ENCODE measurements around the gene ARHGAP26. TPM values are rescaled to one million over a fixed set of nuclear protein-coding genes. Genes with fewer than 3 reads are reported as not detected.

Gene ARHGAP26
- total RNA-seq, 1 experiment from 2014 or later: 5.9 TPM

DNA sequence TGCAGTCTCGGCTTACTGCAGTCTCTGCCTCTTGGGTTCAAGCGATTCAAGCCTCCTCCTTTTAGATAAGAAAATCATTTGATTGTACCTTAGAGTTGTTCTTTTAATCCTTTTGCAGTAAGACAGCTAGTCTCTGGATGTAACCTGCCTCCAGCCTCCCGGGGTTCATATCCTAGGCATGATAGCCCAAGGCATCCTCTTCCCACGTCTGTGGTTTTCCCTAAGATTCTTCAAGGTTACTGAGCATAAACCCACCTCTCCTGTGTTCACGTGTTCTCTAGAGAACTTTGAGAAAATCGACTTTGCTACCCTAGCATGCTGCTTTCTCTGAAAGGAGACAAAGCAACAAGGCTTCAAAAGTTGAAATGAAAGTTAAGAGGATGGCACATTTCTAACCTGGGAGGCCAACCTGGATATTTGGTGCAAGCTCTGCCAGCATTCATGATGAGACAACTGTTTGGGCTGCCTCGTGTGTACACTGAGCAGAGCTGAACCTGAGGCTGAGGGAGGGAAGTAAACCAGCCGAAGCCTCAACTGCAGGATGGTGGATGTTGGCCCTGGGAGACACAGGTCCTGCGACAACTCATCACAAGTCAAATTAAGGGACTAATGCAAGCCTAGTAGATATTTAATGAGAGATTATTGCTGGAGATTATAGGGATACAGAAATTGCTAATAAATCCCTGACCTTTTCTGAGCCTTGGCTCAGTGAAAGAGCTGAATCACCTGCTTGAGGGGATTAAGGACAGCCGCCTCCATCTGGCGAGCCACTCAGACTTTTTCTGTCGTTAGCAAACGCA is 261.8 kb downstream of the ARHGAP26 start:
- no peaks in the 10 kb centered on the region for H3K27me3 ChIP-seq (ENCODE audit: control insufficient read depth, insufficient read depth, low read length)
- DNase-seq: no peak
- H3K4me3 ChIP-seq (ENCODE audit: insufficient read depth, low read depth, low read length): no peak overlapping the region
- H3K36me3 ChIP-seq (replicated peaks; ENCODE audit: control insufficient read depth, insufficient read depth, low read length): no peaks in the 10 kb centered on the region

DNA sequence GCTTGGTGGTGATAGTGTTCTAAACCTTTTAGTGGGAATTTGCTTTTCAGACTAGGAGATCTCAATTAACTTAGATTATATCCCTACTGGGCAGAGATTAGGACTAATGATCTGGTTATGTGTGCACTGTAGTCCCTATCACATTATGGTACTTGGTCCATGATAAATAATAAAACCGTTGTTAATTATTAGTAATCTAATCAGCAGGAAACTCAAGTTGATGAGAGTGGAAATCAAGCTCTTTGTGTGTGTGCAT is 262.3 kb downstream of the ARHGAP26 start:
- H3K4me3 ChIP-seq (ENCODE audit: insufficient read depth, low read depth, low read length): no peak overlapping the region
- no peak for DNase-seq
- H3K36me3 ChIP-seq (replicated peaks; ENCODE audit: control insufficient read depth, insufficient read depth, low read length): no peaks in the 10 kb centered on the region
- H3K27me3 ChIP-seq (ENCODE audit: control insufficient read depth, insufficient read depth, low read length): no peaks in the 10 kb centered on the region

DNA sequence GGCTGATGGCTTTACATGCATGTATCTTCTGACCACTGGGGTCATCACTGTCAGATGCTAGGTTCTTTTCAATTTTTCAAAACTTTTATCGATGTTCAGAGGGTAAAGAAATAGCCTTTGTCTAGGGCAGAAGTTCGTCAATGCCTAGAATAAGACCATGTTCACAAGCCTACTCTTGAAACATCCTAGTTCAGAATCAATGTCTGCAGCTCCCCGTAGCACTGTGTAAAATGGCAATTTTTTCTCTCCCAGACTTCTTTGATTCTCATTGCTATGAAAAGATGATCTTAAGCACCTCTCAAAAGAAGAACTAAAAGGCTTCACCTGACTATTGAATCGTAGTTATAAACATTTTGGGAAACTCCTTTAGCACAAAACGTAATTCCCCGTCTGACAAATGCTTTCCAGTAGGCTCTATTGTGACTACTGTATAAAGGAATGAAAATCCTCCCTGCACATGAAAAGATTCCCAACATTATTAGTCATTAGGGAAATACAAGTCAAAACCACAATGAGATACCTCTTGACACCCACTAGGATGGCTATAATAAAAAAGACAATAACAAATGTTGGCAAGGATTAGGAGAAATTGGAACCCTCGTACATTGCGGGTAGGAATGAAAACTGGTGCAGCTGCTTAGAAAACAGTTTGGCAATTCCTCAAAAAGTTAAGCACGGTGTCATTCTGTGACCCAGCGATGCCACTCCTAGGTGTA is 263.5 kb downstream of the ARHGAP26 start:
- Histone ChIP-seq H3K36me3 (replicated peaks; ENCODE audit: control insufficient read depth, insufficient read depth, low read length) (no peaks in the 10 kb centered on the region), H3K4me3 (ENCODE audit: insufficient read depth, low read depth, low read length) (no peak overlapping the region), H3K27me3 (ENCODE audit: control insufficient read depth, insufficient read depth, low read length) (no peaks in the 10 kb centered on the region)
- DNase-seq: no peak

DNA sequence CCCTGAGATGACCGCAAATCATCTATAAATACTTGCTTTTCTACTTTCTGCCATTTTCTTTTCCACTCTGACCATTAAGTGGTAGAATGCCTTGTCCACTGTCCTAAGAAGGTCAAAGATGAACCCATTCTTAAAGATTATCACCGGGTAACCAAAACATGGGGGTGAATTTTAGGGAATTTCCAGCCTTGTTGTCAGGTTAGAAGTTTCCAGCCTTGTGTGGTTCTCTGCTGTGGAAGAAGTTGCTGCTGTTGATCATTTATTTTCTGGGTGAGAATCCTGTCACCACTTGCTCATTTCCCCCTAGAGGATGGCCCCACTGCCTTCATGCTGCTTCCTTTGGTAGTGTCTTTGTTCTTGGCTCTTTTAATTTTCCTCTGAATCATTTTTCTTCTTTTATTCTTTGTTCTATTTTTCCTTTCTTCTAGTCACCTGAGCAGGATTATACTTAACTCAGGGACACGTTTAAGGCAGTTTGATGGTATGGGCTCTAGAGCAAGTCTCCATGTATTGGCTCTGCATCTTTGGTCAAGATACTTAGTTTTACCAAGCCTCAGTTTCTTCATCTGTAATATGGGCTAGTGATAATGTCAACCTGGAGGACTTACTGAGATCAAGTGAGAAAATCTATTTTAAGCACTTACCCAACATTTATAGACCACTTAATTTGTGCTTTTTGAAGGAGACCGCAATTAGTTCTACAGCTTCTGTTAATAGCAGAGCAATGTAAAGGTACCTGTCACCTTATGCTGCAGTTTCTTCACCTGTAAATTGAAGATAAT is 266.2 kb downstream of the ARHGAP26 start:
- no peak for DNase-seq
- no peaks in the 10 kb centered on the region for H3K27me3 ChIP-seq (ENCODE audit: control insufficient read depth, insufficient read depth, low read length)
- no peak overlapping the region for H3K4me3 ChIP-seq (ENCODE audit: insufficient read depth, low read depth, low read length)
- H3K36me3 ChIP-seq (replicated peaks; ENCODE audit: control insufficient read depth, insufficient read depth, low read length): no peaks in the 10 kb centered on the region

DNA sequence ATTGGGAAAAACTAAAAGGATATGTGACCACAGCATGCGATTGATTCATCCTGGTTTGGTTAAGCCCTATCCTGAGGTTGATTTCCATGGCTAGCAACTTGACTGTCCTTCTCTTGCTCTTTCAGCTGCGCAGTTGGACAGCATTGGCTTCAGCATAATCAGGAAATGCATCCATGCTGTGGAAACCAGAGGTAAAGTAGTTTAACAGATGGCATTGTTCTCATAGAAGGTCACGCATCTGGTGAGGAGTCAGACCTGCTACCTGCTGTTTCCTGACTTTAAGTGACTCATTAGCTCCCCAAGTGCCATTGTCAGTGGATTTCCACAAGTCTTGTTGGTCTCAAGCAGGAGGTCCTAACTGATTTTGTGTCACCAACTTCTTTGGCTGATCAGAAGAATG is 266.9 kb downstream of the ARHGAP26 start:
- H3K36me3 ChIP-seq (replicated peaks; ENCODE audit: control insufficient read depth, insufficient read depth, low read length): no peaks in the 10 kb centered on the region
- H3K27me3 ChIP-seq (ENCODE audit: control insufficient read depth, insufficient read depth, low read length): no peaks in the 10 kb centered on the region
- DNase-seq: peak; percentile 39
- H3K4me3 ChIP-seq (ENCODE audit: insufficient read depth, low read depth, low read length): no peak overlapping the region

DNA sequence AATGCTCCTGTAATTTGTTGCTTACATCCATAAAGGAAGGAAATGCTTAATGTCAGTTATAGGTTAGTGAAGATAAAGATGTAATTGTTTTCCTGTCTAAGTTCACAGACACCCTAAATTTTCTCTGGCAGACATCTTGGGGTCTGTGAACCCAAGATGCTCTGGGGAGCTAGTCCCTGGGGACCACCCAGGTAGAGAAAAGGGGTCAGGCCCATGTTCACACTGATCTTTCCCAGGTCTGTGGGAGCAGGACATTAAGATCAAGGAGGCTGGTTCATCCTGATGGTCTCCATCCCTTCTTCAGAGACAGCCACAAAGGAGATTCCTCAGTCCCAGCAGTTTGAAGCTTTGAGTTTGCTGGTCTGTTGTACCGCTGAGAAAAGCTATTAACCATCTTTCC is 267.5 kb downstream of the ARHGAP26 start:
- no peak overlapping the region for H3K4me3 ChIP-seq (ENCODE audit: insufficient read depth, low read depth, low read length)
- H3K27me3 ChIP-seq (ENCODE audit: control insufficient read depth, insufficient read depth, low read length): no peaks in the 10 kb centered on the region
- H3K36me3 ChIP-seq (replicated peaks; ENCODE audit: control insufficient read depth, insufficient read depth, low read length): no peaks in the 10 kb centered on the region
- DNase-seq: no peak

DNA sequence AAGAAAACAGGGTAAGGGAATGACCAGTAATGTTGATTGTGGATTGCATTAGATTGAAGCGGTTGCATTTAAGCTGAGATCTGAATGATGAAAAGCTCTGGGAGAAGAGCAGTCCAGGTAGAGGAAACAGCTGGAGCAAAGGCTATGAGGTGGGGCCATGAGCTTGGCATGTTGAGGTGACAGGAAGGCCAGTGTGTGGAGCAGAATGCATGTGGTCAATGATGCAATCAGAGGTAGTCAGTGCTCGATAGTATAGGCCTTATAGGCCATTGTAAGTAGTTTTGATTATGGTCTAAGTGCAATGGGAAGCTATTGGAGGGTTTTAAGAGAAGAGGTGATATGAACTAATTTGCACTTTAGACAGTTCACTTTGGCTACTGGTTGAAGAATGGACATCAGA is 270.4 kb downstream of the ARHGAP26 start:
- Histone ChIP-seq H3K4me3 (ENCODE audit: insufficient read depth, low read depth, low read length) (no peak overlapping the region), H3K27me3 (ENCODE audit: control insufficient read depth, insufficient read depth, low read length) (no peaks in the 10 kb centered on the region), H3K36me3 (replicated peaks; ENCODE audit: control insufficient read depth, insufficient read depth, low read length) (no peaks in the 10 kb centered on the region)
- no peak for DNase-seq

DNA sequence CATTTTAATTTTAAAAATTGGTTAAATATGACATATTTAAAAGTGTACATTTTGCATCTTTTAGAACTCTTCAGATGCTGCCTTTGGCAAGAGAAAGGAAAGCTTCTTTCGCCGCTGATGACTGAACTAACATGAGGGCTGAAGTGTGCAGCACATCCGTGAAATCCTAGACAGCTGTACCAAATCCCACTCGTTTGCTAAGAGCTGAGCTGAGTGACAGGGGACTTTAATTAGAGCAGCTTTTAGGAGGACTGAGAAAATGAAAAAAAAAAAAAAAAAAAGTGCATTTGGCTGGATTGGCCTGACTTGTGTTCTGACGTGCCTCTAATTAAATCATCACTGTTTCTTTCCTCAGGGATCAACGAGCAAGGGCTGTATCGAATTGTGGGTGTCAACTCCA is 271.3 kb downstream of the ARHGAP26 start:
- H3K4me3 ChIP-seq (ENCODE audit: insufficient read depth, low read depth, low read length): no peak overlapping the region
- no peaks in the 10 kb centered on the region for H3K36me3 ChIP-seq (replicated peaks; ENCODE audit: control insufficient read depth, insufficient read depth, low read length)
- no peak for DNase-seq

DNA sequence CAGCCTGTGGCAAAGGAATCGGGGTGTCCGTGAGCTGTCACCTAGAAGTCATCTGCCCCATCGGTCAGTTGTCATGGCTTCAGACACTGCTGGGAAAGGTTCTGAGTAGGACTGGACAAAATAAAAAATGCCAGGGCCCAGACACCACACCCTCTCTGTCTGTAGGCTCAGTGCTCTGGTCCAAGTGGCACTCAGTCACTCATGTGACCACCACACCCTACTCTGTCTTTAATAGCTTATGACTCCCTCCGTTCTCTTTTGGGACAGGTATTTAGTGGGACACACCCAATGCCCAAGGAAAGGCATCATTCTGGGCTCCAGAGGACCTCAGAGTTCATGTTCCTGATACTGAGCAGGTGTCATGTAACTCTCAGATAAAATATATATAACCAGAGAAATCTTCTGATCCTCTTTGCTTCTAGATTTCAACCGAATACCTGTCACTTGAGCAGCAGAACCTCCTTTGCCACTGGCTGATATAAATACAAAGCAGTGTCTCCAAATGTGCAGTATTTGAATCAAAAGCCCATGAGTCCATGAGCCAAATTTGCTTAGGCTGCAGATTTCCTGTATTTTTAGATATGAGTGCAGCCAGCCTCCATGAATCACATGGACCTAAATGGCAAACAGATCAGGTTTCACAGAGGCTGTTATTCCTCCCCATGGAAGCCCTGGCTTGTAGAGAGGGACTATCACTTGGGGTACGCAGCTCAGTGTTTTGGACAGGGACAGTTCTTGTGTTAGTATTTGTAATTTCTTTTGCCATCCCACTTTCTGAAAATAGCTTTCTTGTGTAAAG is 272.0 kb downstream of the ARHGAP26 start:
- H3K36me3 ChIP-seq (replicated peaks; ENCODE audit: control insufficient read depth, insufficient read depth, low read length): no peaks in the 10 kb centered on the region
- no peak overlapping the region for H3K4me3 ChIP-seq (ENCODE audit: insufficient read depth, low read depth, low read length)
- DNase-seq: no peak
- no peaks in the 10 kb centered on the region for H3K27me3 ChIP-seq (ENCODE audit: control insufficient read depth, insufficient read depth, low read length)

More for the DNA sequence above, 271.3 kb downstream of the ARHGAP26 start:
- no peaks in the 10 kb centered on the region for H3K27me3 ChIP-seq (ENCODE audit: control insufficient read depth, insufficient read depth, low read length)

DNA sequence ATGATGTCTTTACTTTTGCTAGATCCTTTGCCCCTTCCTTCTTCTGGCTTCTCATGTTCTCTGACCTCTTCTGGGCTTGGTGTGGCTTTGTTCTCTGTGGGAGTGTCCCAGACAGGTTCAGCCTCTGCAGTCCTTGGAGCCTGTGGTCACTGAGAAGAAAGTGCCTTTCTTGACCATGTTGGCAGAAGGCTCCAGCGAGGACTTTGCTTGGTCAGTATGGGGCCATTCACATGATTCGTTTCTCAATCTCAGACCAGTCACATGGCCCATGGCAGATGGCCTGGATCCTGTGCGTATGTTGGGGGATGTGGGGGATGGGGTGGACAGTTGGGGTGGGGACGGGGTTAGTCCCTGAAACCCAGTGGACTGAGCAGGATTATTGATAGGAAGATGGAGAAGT is 274.1 kb downstream of the ARHGAP26 start:
- Histone ChIP-seq H3K27me3 (ENCODE audit: control insufficient read depth, insufficient read depth, low read length) (no peaks in the 10 kb centered on the region), H3K36me3 (replicated peaks; ENCODE audit: control insufficient read depth, insufficient read depth, low read length) (no peaks in the 10 kb centered on the region), H3K4me3 (ENCODE audit: insufficient read depth, low read depth, low read length) (no peak overlapping the region)
- no peak for DNase-seq

DNA sequence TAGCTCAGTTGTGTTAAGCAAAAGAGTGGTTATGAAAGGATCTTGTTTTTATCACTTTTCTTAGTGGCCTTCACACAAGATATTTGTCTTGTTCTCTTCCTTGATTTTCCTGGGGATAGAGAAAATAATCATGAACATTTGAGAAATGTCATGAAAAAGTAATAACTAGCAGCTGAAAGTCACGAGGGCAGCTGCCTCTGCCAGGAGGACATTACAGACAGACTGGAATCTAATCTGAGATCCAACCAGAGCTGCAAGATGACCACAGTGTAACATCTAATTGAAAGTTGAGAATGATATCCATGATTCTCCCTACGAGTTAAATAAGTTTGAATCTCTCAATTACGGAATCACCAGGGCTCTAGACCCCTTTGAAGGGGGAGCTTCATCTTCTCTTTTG is 274.9 kb downstream of the ARHGAP26 start:
- no peak overlapping the region for H3K4me3 ChIP-seq (ENCODE audit: insufficient read depth, low read depth, low read length)
- H3K27me3 ChIP-seq (ENCODE audit: control insufficient read depth, insufficient read depth, low read length): no peaks in the 10 kb centered on the region
- H3K36me3 ChIP-seq (replicated peaks; ENCODE audit: control insufficient read depth, insufficient read depth, low read length): no peaks in the 10 kb centered on the region
- no peak for DNase-seq

DNA sequence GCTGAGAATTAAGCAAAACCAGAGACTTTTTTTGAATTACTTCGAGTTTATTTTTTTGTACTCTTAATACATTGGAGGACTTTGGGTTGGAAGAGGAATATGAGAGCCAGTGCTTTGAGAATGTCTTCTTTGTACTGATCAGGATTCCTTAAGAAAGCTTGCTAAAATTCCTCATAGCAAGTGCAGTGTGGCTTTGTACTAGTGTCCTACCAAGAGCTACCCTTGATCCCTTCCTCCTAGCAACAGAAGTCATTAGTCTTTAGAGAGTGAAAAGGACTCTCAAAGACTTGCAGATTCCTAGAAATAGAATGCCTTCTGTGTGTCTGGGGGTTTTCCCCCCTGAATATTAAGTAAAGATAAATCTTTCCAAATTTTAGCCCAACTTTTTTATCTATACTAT is 276.1 kb downstream of the ARHGAP26 start:
- Histone ChIP-seq H3K36me3 (replicated peaks; ENCODE audit: control insufficient read depth, insufficient read depth, low read length) (no peaks in the 10 kb centered on the region), H3K27me3 (ENCODE audit: control insufficient read depth, insufficient read depth, low read length) (no peaks in the 10 kb centered on the region), H3K4me3 (ENCODE audit: insufficient read depth, low read depth, low read length) (no peak overlapping the region)
- no peak for DNase-seq

DNA sequence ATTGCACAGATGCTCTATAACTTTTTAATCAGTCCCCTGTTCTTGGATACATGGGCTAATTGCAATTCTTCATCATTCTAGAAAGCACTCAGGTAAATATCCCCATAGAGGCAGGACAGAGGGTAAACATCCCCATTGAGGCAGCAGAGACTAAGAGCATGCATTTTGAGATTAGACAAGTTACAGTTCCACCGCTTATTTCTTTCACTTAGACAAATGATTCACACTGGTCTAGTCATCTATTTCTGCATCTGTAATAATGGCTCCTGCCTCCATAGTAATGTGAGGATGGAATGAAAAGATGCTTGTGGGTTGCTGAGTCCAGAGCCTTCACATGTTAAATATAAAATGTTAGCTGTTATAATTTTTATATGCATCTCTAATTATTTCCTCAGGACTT is 276.9 kb downstream of the ARHGAP26 start:
- Histone ChIP-seq H3K4me3 (ENCODE audit: insufficient read depth, low read depth, low read length) (no peak overlapping the region), H3K36me3 (replicated peaks; ENCODE audit: control insufficient read depth, insufficient read depth, low read length) (no peaks in the 10 kb centered on the region), H3K27me3 (ENCODE audit: control insufficient read depth, insufficient read depth, low read length) (no peaks in the 10 kb centered on the region)
- DNase-seq: no peak

DNA sequence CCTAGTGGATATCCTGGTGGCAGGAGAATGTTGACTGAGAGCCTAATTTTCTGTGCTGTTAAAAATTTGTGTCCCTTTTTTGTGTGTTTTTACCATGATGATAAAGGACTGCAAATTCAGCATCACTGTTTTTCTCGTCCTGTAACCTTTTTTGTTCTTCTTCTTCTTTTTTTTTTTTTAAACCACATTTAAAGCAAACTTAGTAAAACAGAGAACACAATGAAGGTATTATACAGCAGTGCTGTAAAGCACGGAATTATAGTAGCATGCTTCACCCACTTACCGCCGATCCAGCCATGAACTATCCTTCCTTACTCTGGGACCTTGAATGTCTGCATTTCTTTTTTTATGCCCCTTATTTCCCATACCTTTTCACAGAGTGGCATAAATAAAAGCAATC is 280.0 kb downstream of the ARHGAP26 start:
- no peaks in the 10 kb centered on the region for H3K36me3 ChIP-seq (replicated peaks; ENCODE audit: control insufficient read depth, insufficient read depth, low read length)
- H3K27me3 ChIP-seq (ENCODE audit: control insufficient read depth, insufficient read depth, low read length): no peaks in the 10 kb centered on the region
- H3K4me3 ChIP-seq (ENCODE audit: insufficient read depth, low read depth, low read length): no peak overlapping the region
- DNase-seq: no peak

All from H7 (cell line).